Heart left ventricle (tissue), 16 donors: ENCODE measurements around the gene CFAP161. TPM values are rescaled to one million over a fixed set of nuclear protein-coding genes. Genes with fewer than 3 reads are reported as not detected.
A peak's percentile ranks its signal among the peaks of the same experiment; 100 is the strongest.

Source experiments
- ATAC-seq, 4 donors: fragments of 200-7000 bp; cut with Tn5 transposase; one replicate each; pipeline ENCODE4 v1.9.1; 2020 to 2022; ENCODE audit warnings: moderate library complexity in 4 of 4, mild to moderate bottlenecking in 3 of 4, moderate number of reproducible peaks in 1 of 4
- DNase-seq, 5 donors: peaks; one replicate each; pipeline ENCODE4 v3.0.0-alpha.2; 2020
- H3K27ac ChIP-seq, 12 donors: fragments of 200-600 bp; sonication (generic) in 4 of 12; one replicate each; pipeline versions ENCODE4 v1.5.0 to v1.8.0; 2016 to 2022; ENCODE audit warnings: mild to moderate bottlenecking in 2 of 12
- H3K27me3 ChIP-seq, 9 donors: fragments of 200-600 bp; sonication (generic) in 2 of 9; one replicate each; pipeline versions ENCODE4 v1.5.1 to v1.8.0; 2016 to 2022; ENCODE audit warnings: mild to moderate bottlenecking in 3 of 9
- H3K36me3 ChIP-seq, 9 donors: fragments of 200-600 bp; sonication (generic) in 2 of 9; one replicate each; pipeline versions ENCODE4 v1.5.0 to v1.8.0; 2018 to 2022; ENCODE audit warnings: mild to moderate bottlenecking in 2 of 9
- H3K4me1 ChIP-seq, 12 donors: fragments of 200-600 bp; sonication (generic) in 4 of 12; one replicate each; pipeline versions ENCODE4 v1.5.0 to v1.8.0; 2016 to 2022; ENCODE audit warnings: mild to moderate bottlenecking in 3 of 12
- H3K4me3 ChIP-seq, 12 donors: fragments of 200-600 bp; sonication (generic) in 4 of 12; one replicate each; pipeline versions ENCODE4 v1.5.0 to v1.8.0; 2017 to 2022; ENCODE audit warnings: mild to moderate bottlenecking in 9 of 12, moderate library complexity in 4 of 12
- H3K9me3 ChIP-seq, 12 donors: fragments of 200-600 bp; sonication (generic) in 4 of 12; one replicate each; pipeline versions ENCODE4 v1.5.0 to v1.8.0; 2016 to 2022; ENCODE audit warnings: mild to moderate bottlenecking in 1 of 12
- POLR2A ChIP-seq, 2 donors: fragments of 450-650 bp; IDR thresholded peaks; one replicate each; pipeline ENCODE4 v1.6.1; 2017; ENCODE audit warnings: antibody characterized with exemption in 2 of 2, mild to moderate bottlenecking in 2 of 2, moderate library complexity in 2 of 2
- WGBS, 4 donors: extraction: QIAGEN DNeasy Blood & Tissue Kit in 2 of 4; methylation state at CpG; one replicate each; pipeline versions ENCODE4 v1.1.5 to v1.1.7; 2013 to 2018; 5-methylcytosine and 5-hydroxymethylcytosine counted together
- intact Hi-C, 10 donors: fragments of 100-400 bp; cut with DNase I; formaldehyde crosslinking; loops; one replicate each; pipeline versions ENCODE4 v1.11.1 to v1.14.2; 2022
- polyA plus RNA-seq, 2 donors: library from polyadenylated mRNA; stranded (reverse); fragments of 200-250 nt; gene quantifications; one replicate each; pipeline ENCODE4 v1.2.3, GENCODE V29; 2013
- total RNA-seq, 9 donors: library from RNA; depleted of rRNA in 2 of 9; stranded (reverse); fragments of >200 nt in 2 of 9; fragmentation: NEBNext Ultra II Directional in 3 of 9; extraction: Animal tissue kit (Norgen Biotek cat#: 25700) in 3 of 9; gene quantifications; one replicate each; pipeline versions ENCODE4 v1.1.0 to v1.2.4, GENCODE V29; 2016 to 2023
- TF ChIP-seq, protein P1 (sequence below), 12 donors: fragments of 200-600 bp; sonication (generic) in 4 of 12; IDR thresholded peaks; one replicate each; pipeline versions ENCODE4 v1.5.0 to v1.8.0; 2018 to 2022; ENCODE audit warnings: antibody characterized with exemption in 12 of 12, mild to moderate bottlenecking in 5 of 12
- donor health status: ischemic (EF 13 %, LVEDD 7.1; RV severe dilation, severe dysfunction).
- donor health status: healthy with polysubstance abuse.
- donor health status: DM: no; HTN: yes; CAD: no.
- donor health status: DM: no; HTN: no; CAD: no.
- donor health status: ischemic (EF 25% LVEDD 6.9; RV normal size, moderate dysfunction).
- donor health status: ischemic (EF 25% LVEDD 5.7; RV mildly dilated, moderate dysfunction).
- donor health status: healthy.
- donor health status: DM: yes; HTN: yes; CAD: no.
- donor health status: ischemic (EF 35%, LVEDD 5.7; RV mildly dilated, moderate dysfunction).
- donor health status: nonischemic (EF 11% LVEDD 7.7; RV severe dilation, severe dysfunction).
- donor health status: DM: yes; HTN: yes; CAD: no.
- donor health status: PGD.
- donor health status: ischemic (EF 29% LVEDD 5.4; RV normal size, mild dysfunction).
- donor health status: nonischemic (EF 23%, LVEDD 6.1; RV moderate dilation, normal function).

Gene CFAP161
- total and polyA plus RNA-seq, 11 donors: 0.22 to 2.0 (median 0.79) TPM; not detected in 2

DNA sequence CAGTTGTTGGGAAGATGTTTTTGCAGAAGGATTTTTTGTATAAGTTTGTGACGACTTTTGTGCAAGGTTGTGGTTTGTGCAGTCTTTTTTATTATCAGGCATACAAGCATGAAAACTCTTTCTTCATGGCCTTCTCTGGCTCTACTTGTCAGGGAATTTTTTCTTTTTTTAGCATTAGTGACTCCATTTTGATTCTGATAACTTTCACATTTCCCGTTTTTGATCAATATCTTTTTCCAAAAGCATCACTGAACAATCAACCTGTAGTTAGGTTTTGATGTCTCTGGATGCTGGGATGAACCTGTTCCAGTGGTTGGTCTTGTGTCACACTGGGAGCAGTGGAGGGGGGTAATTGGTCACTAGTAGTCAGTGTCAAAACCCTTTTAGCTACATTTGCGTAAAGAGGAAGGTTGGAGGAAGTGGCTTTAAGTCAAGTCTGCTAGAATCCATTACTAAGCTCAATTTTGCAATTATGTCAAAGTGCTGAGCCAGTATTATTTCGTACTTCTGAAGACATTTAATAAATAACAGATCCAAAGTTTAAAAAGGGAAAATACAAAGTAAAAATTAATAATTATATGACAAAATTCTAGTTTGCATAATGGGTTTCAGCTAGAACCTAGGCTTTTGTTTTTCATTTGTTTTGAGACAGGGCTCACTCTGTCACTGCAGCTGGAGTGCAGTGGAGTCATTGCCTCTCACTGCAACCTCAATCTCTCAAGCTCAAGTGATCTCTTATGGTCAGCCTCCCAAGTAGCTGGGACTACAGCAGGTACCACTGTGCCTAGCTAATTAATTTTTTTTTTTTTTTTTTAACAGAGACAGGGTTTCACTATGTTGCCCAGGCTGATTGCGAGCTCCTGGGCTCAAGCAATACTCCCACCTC is 18.8 kb upstream of the CFAP161 start:
- Histone ChIP-seq H3K9me3 (no peaks in the 10 kb centered on the region), H3K27me3 (peaks cover 0 to 23% (median 10%) of the 10 kb centered on the region in 9 donors), H3K4me1 (peaks cover 0 to 17% (median 0%) of the 10 kb centered on the region in 12 donors), H3K36me3 (no peaks in the 10 kb centered on the region), H3K27ac (no peak overlapping the region), H3K4me3 (no peak overlapping the region)
- WGBS, 4 donors: 91 to 97% (median 93%) methylated on average over 5 of the region's 5 CpGs
- TF ChIP-seq POLR2A (IDR thresholded peaks at IDR 0.05): no peak
- TF ChIP-seq, protein P1, sequence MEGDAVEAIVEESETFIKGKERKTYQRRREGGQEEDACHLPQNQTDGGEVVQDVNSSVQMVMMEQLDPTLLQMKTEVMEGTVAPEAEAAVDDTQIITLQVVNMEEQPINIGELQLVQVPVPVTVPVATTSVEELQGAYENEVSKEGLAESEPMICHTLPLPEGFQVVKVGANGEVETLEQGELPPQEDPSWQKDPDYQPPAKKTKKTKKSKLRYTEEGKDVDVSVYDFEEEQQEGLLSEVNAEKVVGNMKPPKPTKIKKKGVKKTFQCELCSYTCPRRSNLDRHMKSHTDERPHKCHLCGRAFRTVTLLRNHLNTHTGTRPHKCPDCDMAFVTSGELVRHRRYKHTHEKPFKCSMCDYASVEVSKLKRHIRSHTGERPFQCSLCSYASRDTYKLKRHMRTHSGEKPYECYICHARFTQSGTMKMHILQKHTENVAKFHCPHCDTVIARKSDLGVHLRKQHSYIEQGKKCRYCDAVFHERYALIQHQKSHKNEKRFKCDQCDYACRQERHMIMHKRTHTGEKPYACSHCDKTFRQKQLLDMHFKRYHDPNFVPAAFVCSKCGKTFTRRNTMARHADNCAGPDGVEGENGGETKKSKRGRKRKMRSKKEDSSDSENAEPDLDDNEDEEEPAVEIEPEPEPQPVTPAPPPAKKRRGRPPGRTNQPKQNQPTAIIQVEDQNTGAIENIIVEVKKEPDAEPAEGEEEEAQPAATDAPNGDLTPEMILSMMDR (IDR thresholded peaks at IDR 0.05): no peak
- ATAC-seq (peak in 2 of 4 donors; percentile 33 to 42), DNase-seq (no peak)
- intact Hi-C loops: no loop called here

- Histone ChIP-seq H3K4me3 (no peak overlapping the region), H3K27me3 (peaks cover 0 to 26% (median 10%) of the 10 kb centered on the region in 9 donors), H3K36me3 (no peaks in the 10 kb centered on the region), H3K4me1 (peaks cover 0 to 4% (median 0%) of the 10 kb centered on the region in 12 donors), H3K9me3 (no peaks in the 10 kb centered on the region), H3K27ac (no peak overlapping the region)
- intact Hi-C loops: no loop called here
- DNase-seq: no peak
- WGBS, 4 donors: 92 to 93% (median 92%) methylated on average over 3 of the region's 3 CpGs
- no peak for ATAC-seq
- no peak for TF ChIP-seq POLR2A (IDR thresholded peaks at IDR 0.05)
- TF ChIP-seq, protein P1 (IDR thresholded peaks at IDR 0.05): no peak
Observed at GRCh38 chr15:81117136-81117535, 16.9 kb upstream of the CFAP161 start.

DNA sequence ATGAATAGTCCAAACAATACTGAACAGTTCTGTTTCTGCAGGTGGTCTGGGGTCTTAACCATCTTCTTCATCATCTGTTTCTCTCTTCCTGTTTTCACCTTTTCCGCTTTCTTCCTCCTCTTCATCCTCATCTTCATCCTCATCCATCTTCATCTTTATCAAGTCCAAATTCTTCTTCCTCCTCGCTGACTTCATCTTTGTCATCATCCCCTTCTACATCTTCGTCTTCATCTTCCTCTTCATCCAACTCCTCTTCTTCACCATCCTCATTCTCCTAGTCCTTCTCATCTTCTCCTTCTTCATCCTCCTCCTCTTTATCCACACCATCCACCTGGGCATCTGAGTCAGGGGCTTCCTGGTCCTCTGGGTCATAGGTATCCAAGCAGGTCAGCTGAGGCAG is 16.5 kb upstream of the CFAP161 start:
- WGBS, 4 donors: 77 to 98% (median 81%) methylated on average over 3 of the region's 3 CpGs
- TF ChIP-seq, protein P1 (IDR thresholded peaks at IDR 0.05): no peak
- no peak for TF ChIP-seq POLR2A (IDR thresholded peaks at IDR 0.05)
- no peak for ATAC-seq
- no peaks in the 10 kb centered on the region for H3K9me3 ChIP-seq
- intact Hi-C loops: no loop called here
- H3K27ac ChIP-seq: no peak overlapping the region
- H3K36me3 ChIP-seq: no peaks in the 10 kb centered on the region
- no peak overlapping the region for H3K4me3 ChIP-seq
- peaks cover 0 to 26% (median 10%) of the 10 kb centered on the region in 9 donors for H3K27me3 ChIP-seq
- DNase-seq: no peak
- peaks cover 0 to 3% (median 0%) of the 10 kb centered on the region in 12 donors for H3K4me1 ChIP-seq

- peaks cover 0 to 26% (median 10%) of the 10 kb centered on the region in 9 donors for H3K27me3 ChIP-seq
- no peaks in the 10 kb centered on the region for H3K36me3 ChIP-seq
- no peak overlapping the region for H3K4me3 ChIP-seq
- H3K4me1 ChIP-seq: peaks cover 0 to 2% (median 0%) of the 10 kb centered on the region in 12 donors
- intact Hi-C loops: no loop called here
- H3K9me3 ChIP-seq: no peaks in the 10 kb centered on the region
- H3K27ac ChIP-seq: no peak overlapping the region
- TF ChIP-seq, protein P1 (IDR thresholded peaks at IDR 0.05): no peak
- no peak for TF ChIP-seq POLR2A (IDR thresholded peaks at IDR 0.05)
- 40 to 65% (median 45%) methylated on average over 17 to 42 of the region's 42 CpGs for WGBS, 4 donors
- DNase-seq (no peak), ATAC-seq (no peak)
Observed at GRCh38 chr15:81118361-81118760, 15.7 kb upstream of the CFAP161 start.
